ENCODE measurements around the gene CHCHD3.

The CHCHD3 gene

GRCh38 chr7:132825222-132825621, 256.7 kb downstream of the CHCHD3 start:
- Histone ChIP-seq H3K4me3 (ENCODE audit: low read length in 2 of 2) (no peak overlapping the region), H3K27me3 (ENCODE audit: control insufficient read depth in 1 of 2, insufficient read depth in 2 of 2, low read length in 2 of 2) (no peaks in the 10 kb centered on the region), H3K9ac (ENCODE audit: low read length in 2 of 2) (no peak overlapping the region), H3K36me3 (ENCODE audit: control insufficient read depth in 2 of 2, insufficient read depth in 2 of 2, low read length in 2 of 2) (no peaks in the 10 kb centered on the region), H3K4me1 (ENCODE audit: control insufficient read depth, insufficient read depth, low read length) (no peaks in the 10 kb centered on the region), H3K9me3 (ENCODE audit: control insufficient read depth in 2 of 2, low read length in 2 of 2) (no peaks in the 10 kb centered on the region), H3K27ac (ENCODE audit: low read length) (no peak overlapping the region)

DNA sequence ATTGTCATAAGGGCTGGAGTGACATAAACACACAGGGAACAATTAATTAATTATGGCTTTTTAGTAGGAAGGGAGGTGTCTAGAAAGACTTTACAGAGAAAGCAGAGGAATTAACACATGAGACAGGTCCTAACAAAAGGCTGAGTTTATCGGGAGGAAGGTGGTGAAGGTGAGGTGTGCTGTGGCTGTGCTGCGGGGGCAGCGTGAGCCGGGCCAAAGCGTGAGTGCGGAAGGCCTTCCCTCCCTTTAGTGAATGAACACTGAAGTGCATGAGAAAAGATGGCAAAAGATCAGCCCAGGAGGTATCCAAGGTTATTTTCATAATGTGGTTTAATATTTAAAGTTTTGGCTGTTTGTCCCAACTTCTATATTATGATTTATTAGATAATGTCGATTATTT, 262.2 kb downstream of the CHCHD3 start:
- H3K36me3 ChIP-seq (ENCODE audit: control insufficient read depth in 2 of 2, insufficient read depth in 2 of 2, low read length in 2 of 2): no peaks in the 10 kb centered on the region
- H3K9me3 ChIP-seq (ENCODE audit: control insufficient read depth in 2 of 2, low read length in 2 of 2): no peaks in the 10 kb centered on the region
- H3K4me1 ChIP-seq (ENCODE audit: control insufficient read depth, insufficient read depth, low read length): peaks cover 9% of the 10 kb centered on the region
- no peak overlapping the region for H3K27ac ChIP-seq (ENCODE audit: low read length)
- no peaks in the 10 kb centered on the region for H3K27me3 ChIP-seq (ENCODE audit: control insufficient read depth in 1 of 2, insufficient read depth in 2 of 2, low read length in 2 of 2)
- no peak overlapping the region for H3K9ac ChIP-seq (ENCODE audit: low read length in 2 of 2)
- H3K4me3 ChIP-seq (ENCODE audit: low read length in 2 of 2): no peak overlapping the region

DNA sequence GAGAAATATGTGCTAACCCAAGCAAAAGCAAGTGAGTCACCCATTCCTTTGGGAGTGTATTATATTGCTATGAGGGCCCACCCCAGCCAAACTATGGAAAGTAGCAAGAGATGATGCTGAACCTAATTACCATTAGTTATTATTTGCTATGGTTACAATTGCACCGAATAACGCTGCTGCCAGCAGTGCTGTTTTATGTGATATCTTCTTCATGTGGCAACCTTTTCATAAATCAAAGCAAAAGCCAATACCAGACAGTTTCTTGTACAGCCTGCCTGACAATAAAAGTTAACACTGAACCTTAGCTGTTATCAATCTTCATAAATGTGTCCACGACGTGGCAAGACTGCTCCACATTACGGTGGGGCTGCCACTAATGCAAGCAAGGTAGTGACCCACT, 263.9 kb downstream of the CHCHD3 start:
- Histone ChIP-seq H3K4me3 (ENCODE audit: low read length in 2 of 2) (no peak overlapping the region), H3K27me3 (ENCODE audit: control insufficient read depth in 1 of 2, insufficient read depth in 2 of 2, low read length in 2 of 2) (no peaks in the 10 kb centered on the region), H3K36me3 (ENCODE audit: control insufficient read depth in 2 of 2, insufficient read depth in 2 of 2, low read length in 2 of 2) (no peaks in the 10 kb centered on the region), H3K4me1 (ENCODE audit: control insufficient read depth, insufficient read depth, low read length) (peaks cover 9% of the 10 kb centered on the region), H3K9me3 (ENCODE audit: control insufficient read depth in 2 of 2, low read length in 2 of 2) (no peaks in the 10 kb centered on the region), H3K27ac (ENCODE audit: low read length) (no peak overlapping the region), H3K9ac (ENCODE audit: low read length in 2 of 2) (no peak overlapping the region)

DNA sequence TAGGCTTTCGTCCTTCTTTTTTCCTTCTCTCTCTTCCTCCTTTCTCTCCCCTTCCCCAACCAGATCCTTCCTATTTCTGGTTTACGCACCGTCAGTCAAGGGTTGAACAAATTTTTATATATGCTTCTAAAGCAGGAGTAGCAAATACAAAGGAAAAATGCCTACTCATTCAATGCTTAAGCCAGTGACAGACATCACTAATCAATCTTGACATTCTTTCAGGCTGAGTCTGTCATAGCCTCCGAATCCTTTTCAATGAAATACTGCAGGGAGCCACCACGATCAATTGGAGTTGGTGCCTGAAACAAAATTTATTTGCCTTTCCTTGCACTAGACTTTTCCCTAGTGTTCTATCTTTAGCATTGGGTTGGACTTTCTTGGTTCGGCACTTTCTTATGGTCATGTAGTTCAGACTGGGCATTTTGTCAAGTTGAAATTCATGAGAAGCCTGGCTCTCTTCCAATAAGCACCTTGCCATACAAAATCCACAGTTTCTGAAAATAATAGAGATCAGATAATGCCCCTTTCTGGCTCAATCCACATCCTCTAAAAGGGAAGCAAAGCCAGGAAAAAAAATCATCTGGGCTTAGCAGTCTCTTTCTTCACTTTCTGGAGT, 266.1 kb downstream of the CHCHD3 start:
- no peak overlapping the region for H3K4me3 ChIP-seq (ENCODE audit: low read length in 2 of 2)
- H3K27me3 ChIP-seq (ENCODE audit: control insufficient read depth in 1 of 2, insufficient read depth in 2 of 2, low read length in 2 of 2): no peaks in the 10 kb centered on the region
- H3K4me1 ChIP-seq (ENCODE audit: control insufficient read depth, insufficient read depth, low read length): peaks cover 9% of the 10 kb centered on the region
- no peaks in the 10 kb centered on the region for H3K9me3 ChIP-seq (ENCODE audit: control insufficient read depth in 2 of 2, low read length in 2 of 2)
- H3K36me3 ChIP-seq (ENCODE audit: control insufficient read depth in 2 of 2, insufficient read depth in 2 of 2, low read length in 2 of 2): no peaks in the 10 kb centered on the region
- H3K27ac ChIP-seq (ENCODE audit: low read length): no peak overlapping the region
- no peak overlapping the region for H3K9ac ChIP-seq (ENCODE audit: low read length in 2 of 2)

DNA sequence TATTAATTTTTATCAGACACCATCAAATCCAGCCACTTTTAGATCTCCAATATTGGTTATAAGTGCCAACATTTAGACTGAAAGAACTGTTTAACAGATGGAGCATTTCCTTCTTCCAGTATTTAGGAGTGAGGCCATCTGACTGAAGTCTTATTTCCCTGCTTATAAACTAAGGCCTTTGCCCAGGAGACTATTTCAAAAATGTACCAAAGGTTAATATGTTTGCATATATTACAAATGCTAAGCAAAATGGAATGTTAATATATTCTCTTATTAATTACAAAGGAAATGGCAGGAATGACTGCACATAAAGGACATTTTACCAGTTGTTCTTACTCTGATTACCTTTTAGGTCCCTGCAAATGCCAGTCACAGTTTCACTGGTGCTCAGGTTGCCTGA, 266.8 kb downstream of the CHCHD3 start:
- H3K4me3 ChIP-seq (ENCODE audit: low read length in 2 of 2): no peak overlapping the region
- no peaks in the 10 kb centered on the region for H3K9me3 ChIP-seq (ENCODE audit: control insufficient read depth in 2 of 2, low read length in 2 of 2)
- H3K27ac ChIP-seq (ENCODE audit: low read length): no peak overlapping the region

GRCh38 chr7:132810561-132810960, 271.3 kb downstream of the CHCHD3 start:
- H3K4me3 ChIP-seq (ENCODE audit: low read length in 2 of 2): no peak overlapping the region
- no peak overlapping the region for H3K9ac ChIP-seq (ENCODE audit: low read length in 2 of 2)
- no peaks in the 10 kb centered on the region for H3K36me3 ChIP-seq (ENCODE audit: control insufficient read depth in 2 of 2, insufficient read depth in 2 of 2, low read length in 2 of 2)
- no peak overlapping the region for H3K27ac ChIP-seq (ENCODE audit: low read length)
- no peaks in the 10 kb centered on the region for H3K27me3 ChIP-seq (ENCODE audit: control insufficient read depth in 1 of 2, insufficient read depth in 2 of 2, low read length in 2 of 2)
- H3K9me3 ChIP-seq (ENCODE audit: control insufficient read depth in 2 of 2, low read length in 2 of 2): no peaks in the 10 kb centered on the region
- peaks cover 2% of the 10 kb centered on the region for H3K4me1 ChIP-seq (ENCODE audit: control insufficient read depth, insufficient read depth, low read length)

More for the DNA sequence above, 266.8 kb downstream of the CHCHD3 start:
- Histone ChIP-seq H3K9ac (ENCODE audit: low read length in 2 of 2) (no peak overlapping the region), H3K4me1 (ENCODE audit: control insufficient read depth, insufficient read depth, low read length) (peaks cover 9% of the 10 kb centered on the region), H3K27me3 (ENCODE audit: control insufficient read depth in 1 of 2, insufficient read depth in 2 of 2, low read length in 2 of 2) (no peaks in the 10 kb centered on the region), H3K36me3 (ENCODE audit: control insufficient read depth in 2 of 2, insufficient read depth in 2 of 2, low read length in 2 of 2) (no peaks in the 10 kb centered on the region)

DNA sequence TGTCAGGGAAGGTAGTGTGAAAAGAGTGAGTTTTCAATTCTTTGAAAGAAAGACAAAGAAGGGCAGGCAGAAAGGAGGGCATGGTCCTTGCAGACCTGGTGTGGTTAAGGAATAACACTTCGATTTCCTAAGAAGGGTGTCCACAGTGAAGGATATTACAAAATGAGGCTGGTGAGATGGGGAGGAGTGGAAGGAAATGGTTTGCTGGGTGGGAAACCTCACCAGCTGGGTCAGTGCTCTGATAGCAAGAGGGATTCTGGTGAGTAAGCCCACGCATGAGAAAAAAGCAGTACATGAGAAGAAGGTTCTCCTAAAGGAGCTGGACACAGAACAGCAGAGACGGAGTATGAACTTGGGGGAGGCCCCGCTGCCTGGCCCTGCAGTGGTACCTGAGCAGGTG, 275.1 kb downstream of the CHCHD3 start:
- no peaks in the 10 kb centered on the region for H3K4me1 ChIP-seq (ENCODE audit: control insufficient read depth, insufficient read depth, low read length)
- no peaks in the 10 kb centered on the region for H3K36me3 ChIP-seq (ENCODE audit: control insufficient read depth in 2 of 2, insufficient read depth in 2 of 2, low read length in 2 of 2)
- H3K9me3 ChIP-seq (ENCODE audit: control insufficient read depth in 2 of 2, low read length in 2 of 2): no peaks in the 10 kb centered on the region
- H3K27ac ChIP-seq (ENCODE audit: low read length): no peak overlapping the region
- no peaks in the 10 kb centered on the region for H3K27me3 ChIP-seq (ENCODE audit: control insufficient read depth in 1 of 2, insufficient read depth in 2 of 2, low read length in 2 of 2)
- H3K9ac ChIP-seq (ENCODE audit: low read length in 2 of 2): no peak overlapping the region
- H3K4me3 ChIP-seq (ENCODE audit: low read length in 2 of 2): no peak overlapping the region

DNA sequence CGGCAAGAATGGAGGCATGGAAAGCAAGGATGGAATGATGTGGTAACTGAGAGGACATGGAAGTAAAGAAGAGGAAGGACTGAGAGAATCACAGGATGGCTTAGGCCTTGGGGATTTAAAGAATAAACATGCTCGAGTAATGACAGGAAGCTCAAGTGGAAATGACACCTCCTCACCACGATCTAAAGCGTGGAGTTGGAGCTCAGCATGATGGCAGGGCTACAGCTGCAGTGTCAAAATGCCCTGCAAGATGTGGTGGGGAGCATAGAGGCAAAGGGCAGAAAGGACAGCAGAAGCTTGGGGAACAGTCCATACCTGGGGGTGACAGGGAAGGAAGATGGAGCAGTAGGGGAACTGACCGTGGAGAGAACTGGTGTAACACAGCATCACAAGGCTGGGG, 276.1 kb downstream of the CHCHD3 start:
- no peak overlapping the region for H3K9ac ChIP-seq (ENCODE audit: low read length in 2 of 2)
- no peaks in the 10 kb centered on the region for H3K9me3 ChIP-seq (ENCODE audit: control insufficient read depth in 2 of 2, low read length in 2 of 2)
- no peaks in the 10 kb centered on the region for H3K27me3 ChIP-seq (ENCODE audit: control insufficient read depth in 1 of 2, insufficient read depth in 2 of 2, low read length in 2 of 2)
- H3K4me3 ChIP-seq (ENCODE audit: low read length in 2 of 2): no peak overlapping the region
- no peak overlapping the region for H3K27ac ChIP-seq (ENCODE audit: low read length)
- no peaks in the 10 kb centered on the region for H3K36me3 ChIP-seq (ENCODE audit: control insufficient read depth in 2 of 2, insufficient read depth in 2 of 2, low read length in 2 of 2)
- H3K4me1 ChIP-seq (ENCODE audit: control insufficient read depth, insufficient read depth, low read length): no peaks in the 10 kb centered on the region

DNA sequence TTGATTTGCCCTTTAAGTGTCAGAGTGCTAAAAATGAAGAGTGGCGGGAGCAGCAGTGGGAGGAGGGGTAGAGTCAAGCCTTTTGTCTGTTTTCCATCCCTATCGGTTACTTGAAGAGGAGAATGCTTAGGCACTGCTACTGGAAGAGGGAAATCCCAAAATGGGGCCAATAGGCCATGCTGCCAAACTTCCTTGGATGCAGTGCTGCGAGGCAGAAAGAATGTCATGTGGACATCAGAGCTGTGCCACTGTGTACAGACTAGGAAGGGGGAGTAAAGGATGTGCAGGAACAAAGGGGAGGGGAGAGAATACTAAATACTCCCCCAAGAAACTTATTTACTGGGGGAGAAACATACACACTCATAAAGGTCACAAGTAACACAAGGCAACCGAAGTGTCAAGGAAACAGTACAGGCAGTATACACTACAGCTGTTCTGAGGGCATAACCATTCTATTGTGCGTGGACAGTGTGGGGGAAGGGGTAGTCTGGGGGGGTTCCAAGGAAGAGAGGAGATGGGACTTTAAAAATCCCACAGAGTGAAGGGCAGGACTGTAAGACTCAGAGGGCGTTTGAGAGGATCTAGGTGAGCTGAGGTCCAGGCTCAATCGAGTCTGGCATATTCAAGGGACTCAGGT, 276.9 kb downstream of the CHCHD3 start:
- Histone ChIP-seq H3K9ac (ENCODE audit: low read length in 2 of 2) (no peak overlapping the region), H3K27me3 (ENCODE audit: control insufficient read depth in 1 of 2, insufficient read depth in 2 of 2, low read length in 2 of 2) (no peaks in the 10 kb centered on the region), H3K9me3 (ENCODE audit: control insufficient read depth in 2 of 2, low read length in 2 of 2) (no peaks in the 10 kb centered on the region), H3K4me1 (ENCODE audit: control insufficient read depth, insufficient read depth, low read length) (no peaks in the 10 kb centered on the region), H3K36me3 (ENCODE audit: control insufficient read depth in 2 of 2, insufficient read depth in 2 of 2, low read length in 2 of 2) (no peaks in the 10 kb centered on the region), H3K27ac (ENCODE audit: low read length) (no peak overlapping the region), H3K4me3 (ENCODE audit: low read length in 2 of 2) (no peak overlapping the region)

- Histone ChIP-seq H3K9ac (ENCODE audit: low read length in 2 of 2) (no peak overlapping the region), H3K4me1 (ENCODE audit: control insufficient read depth, insufficient read depth, low read length) (no peaks in the 10 kb centered on the region), H3K27me3 (ENCODE audit: control insufficient read depth in 1 of 2, insufficient read depth in 2 of 2, low read length in 2 of 2) (no peaks in the 10 kb centered on the region), H3K36me3 (ENCODE audit: control insufficient read depth in 2 of 2, insufficient read depth in 2 of 2, low read length in 2 of 2) (peaks cover 0 to 7% of the 10 kb centered on the region in 2 donors), H3K27ac (ENCODE audit: low read length) (no peak overlapping the region), H3K4me3 (ENCODE audit: low read length in 2 of 2) (no peak overlapping the region), H3K9me3 (ENCODE audit: control insufficient read depth in 2 of 2, low read length in 2 of 2) (no peaks in the 10 kb centered on the region)
Observed at GRCh38 chr7:132800522-132800921, 281.4 kb downstream of the CHCHD3 start.

DNA sequence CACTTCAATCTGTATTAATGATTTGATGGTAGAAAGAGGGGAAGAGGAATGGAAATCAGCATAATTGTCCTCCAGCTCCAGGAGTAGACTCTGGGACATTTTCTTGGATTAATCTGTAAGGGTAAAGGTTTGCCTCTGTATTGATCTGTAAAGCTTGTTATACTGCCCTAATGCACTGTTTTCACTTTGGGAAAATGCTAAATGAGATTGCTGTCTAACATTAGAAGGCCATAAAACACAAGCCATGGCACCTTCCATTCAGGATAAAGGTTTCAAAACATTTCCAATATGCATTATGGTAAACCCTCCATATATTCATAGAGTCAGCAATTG, 282.8 kb downstream of the CHCHD3 start:
- H3K27ac ChIP-seq (ENCODE audit: low read length): no peak overlapping the region
- no peak overlapping the region for H3K9ac ChIP-seq (ENCODE audit: low read length in 2 of 2)
- H3K36me3 ChIP-seq (ENCODE audit: control insufficient read depth in 2 of 2, insufficient read depth in 2 of 2, low read length in 2 of 2): peaks cover 0 to 8% of the 10 kb centered on the region in 2 donors

More for the DNA sequence above, 282.8 kb downstream of the CHCHD3 start:
- Histone ChIP-seq H3K4me1 (ENCODE audit: control insufficient read depth, insufficient read depth, low read length) (no peaks in the 10 kb centered on the region), H3K9me3 (ENCODE audit: control insufficient read depth in 2 of 2, low read length in 2 of 2) (no peaks in the 10 kb centered on the region), H3K4me3 (ENCODE audit: low read length in 2 of 2) (no peak overlapping the region), H3K27me3 (ENCODE audit: control insufficient read depth in 1 of 2, insufficient read depth in 2 of 2, low read length in 2 of 2) (no peaks in the 10 kb centered on the region)
